Myometrial cell (primary cell): Measurements from ENCODE around the gene ANKRD63. TPM values are rescaled to one million over a fixed set of nuclear protein-coding genes. Genes with fewer than 3 reads are reported as not detected.

Source experiments
- total RNA-seq: library from RNA; depleted of rRNA; stranded (reverse); fragments of >200 nt; gene quantifications from 2 replicates; pipeline ENCODE4 v1.2.3, GENCODE V29; 2015

Gene ANKRD63, protein sequence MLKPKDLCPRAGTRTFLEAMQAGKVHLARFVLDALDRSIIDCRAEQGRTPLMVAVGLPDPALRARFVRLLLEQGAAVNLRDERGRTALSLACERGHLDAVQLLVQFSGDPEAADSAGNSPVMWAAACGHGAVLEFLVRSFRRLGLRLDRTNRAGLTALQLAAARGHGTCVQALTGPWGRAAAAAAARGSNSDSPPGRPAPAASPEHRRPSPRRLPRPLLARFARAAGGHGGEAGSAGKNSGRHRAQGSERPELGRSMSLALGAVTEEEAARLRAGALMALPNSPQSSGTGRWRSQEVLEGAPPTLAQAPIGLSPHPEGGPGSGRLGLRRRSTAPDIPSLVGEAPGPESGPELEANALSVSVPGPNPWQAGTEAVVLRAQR
- total RNA-seq, result not detected in 2 replicates

DNA sequence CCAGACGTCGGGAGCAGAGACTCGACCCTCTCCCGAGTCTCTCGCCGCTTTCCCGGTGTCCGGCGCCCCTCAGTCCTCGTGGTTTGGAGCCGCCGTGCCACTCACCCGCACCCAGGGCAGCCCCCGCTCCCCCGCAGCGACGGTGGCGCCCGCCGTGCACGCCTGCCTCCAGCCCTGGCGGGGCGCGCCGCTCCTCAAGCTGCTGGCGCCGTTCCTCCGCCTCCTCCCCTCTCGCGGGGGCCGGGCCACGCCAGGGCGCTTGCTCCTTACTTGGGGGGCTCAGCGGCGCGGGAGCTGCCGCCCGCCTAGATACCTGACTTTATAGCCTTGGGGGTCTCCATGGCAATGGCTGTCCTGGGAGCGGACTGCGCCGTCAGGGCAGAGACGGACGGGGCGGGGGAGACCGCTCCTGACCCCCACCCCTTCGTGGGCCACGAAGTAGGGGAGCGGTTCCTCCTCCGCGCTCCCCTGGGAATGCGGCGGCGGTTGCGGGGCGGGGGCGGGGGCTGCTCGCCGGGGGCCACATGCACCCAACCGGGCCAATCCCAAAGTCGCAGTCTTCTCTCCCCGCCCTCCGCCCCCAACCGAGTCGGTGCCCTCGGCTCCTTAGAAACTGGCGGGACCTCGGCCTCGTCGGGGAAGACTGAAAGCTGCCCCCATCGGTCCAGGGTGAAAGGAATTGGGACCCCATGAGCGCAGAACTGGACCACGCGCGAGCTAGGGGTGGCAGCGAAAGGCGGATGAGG is at the start of gene ANKRD63:
ANKRD63 (minus strand) TSS at position 196 of the 746 bp plus-strand sequence. CDS start 478 bp downstream, outside the sequence.

DNA sequence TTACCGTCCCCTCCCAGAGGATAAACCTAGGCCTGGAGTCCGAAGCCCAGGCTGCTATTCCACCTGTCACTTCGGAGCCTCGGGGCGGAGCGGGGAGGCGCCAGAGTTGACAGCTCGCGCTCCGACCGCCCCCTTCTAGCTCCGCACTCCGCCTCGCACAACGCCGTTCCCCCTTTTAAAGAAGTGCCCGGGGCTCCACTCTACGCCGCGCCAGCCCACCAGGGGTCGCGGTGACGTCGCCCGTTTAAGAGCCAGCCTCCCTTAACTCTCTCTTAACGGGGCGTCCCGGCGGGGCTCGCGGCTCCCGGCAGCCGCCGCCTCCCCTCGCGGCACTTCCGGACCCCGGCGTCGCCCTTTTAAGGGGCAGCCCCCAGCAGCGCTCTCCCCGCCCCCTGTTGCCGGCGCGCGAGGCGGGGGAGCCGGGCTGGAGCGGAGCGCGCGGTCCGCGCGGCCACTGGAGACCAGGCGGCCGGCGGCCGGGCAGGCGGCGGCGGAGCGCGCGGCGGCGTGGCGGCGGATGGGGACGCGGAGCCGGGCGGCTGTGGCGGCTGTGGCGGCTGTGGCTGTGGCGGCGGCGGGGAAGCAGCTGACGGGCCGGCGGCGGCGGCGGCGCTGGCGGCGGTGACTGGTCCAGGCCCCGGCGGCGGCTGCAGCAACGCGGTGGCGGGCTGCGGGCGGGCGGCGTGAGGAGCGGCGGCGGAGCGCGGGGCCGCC is 40.5 kb upstream of the ANKRD63 start, which contains the start of gene INAFM2:
INAFM2 (plus strand) TSS at position 454 of the 714 bp plus-strand sequence. CDS start 364 bp downstream, outside the sequence.

DNA sequence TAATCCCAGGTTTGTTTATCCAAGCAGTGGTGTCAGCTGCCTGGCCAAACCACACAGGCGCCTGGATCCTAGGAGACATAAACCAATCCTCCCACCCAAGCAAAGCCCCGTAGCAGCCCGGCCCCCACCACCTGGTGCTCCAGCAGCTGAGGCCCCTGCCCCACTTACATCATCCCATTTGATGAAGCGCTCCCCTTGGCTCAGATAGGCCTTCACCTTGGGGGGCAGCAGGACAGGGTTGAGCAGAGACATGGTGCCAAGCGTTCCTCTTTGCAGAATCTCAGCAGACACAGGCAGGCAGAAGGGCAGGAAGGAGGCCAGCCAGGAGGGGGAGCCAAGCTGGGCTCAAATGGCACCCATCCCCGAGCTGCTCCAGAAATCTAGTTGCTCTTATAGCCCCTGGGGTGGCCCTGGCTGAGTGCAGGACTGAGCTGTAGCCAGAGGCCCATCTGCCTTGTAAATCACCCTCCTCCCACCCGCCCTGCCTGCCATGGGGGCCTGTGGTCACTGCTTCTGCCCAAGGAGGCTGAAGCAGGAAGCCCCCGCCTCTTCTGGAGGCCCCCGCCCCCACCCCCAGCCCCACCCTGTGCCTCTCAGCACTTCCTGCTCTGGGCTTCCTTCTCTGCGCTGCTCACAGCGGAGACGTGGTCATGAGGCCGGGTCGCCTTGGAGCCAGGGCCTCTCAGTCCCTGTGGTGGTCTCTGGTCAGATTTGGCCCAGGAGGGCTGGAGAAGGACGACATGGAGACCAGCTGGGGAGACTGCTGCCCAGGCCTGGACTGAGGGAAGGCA is 24.8 kb upstream of the ANKRD63 start, which contains the start of gene PLCB2:
PLCB2 (minus strand) TSS at position 515 of the 791 bp plus-strand sequence; CDS start at position 252, 263 bp downstream.

DNA sequence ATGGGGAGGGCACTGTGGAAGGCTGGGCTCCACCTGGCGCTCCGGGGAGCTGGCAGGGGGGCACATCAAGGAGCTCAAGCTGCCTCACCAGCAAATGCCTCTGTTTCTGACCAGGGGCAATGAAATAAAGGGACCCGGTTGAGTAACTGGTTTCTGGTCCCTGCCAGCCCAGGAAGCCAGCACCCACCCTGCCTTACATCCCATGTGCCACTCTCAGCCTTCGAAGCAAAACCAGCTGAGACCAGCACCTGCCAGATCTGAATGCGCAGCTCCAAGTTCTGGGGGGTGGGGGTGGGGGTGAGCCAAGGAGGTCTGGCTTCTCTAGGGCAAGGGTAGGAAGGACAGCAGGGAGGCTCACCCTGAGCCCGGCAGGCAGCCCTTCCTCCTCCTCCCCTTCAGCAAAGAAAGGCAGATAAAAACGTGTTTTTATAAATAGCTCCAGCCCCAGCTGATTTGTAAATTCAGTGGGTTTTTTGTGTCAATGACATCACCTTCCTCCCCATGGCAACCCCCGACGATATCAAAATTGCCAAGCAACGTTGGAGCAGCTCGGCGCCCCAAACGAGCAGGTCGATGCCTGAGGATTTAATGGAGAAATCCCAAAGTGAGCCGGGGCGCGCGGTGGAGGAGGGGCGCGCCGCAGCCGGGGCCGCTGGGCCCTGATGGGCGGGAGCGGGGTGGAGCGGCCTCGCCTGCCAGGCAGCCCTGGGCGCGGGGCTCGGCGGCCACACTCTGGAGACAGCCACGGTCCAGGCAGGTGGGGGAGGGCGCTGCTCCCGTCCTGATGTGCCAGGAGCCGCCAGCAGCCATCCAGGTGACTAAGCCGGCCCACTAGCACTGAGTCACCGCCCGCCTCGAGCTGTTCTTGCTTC is 44.1 kb downstream of the ANKRD63 start, which contains the start of gene PAK6:
PAK6 (plus strand) TSS at position 532 of the 872 bp plus-strand sequence. CDS start 25,723 bp downstream, outside the sequence.

Other genes starting within 250 kb of the ANKRD63 start
- 242 and 250 TPM in 2 replicates for gene SRP14, start 243.9 kb downstream of the ANKRD63 start, total RNA-seq
- gene BMF, start 174.2 kb downstream of the ANKRD63 start, total RNA-seq, result 0.35 TPM in 1 of 2 replicates, not detected in the other
- gene BUB1B, start 122.0 kb downstream of the ANKRD63 start, total RNA-seq, result 15.3 and 22.3 TPM in 2 replicates
- gene PAK6, start 44.0 kb downstream of the ANKRD63 start, total RNA-seq, result not detected in 2 replicates
- under 0.01 TPM in 1 of 2 replicates, not detected in the other for gene PLCB2, start 24.9 kb upstream of the ANKRD63 start, total RNA-seq
- gene INAFM2, start 40.6 kb upstream of the ANKRD63 start, total RNA-seq, result 5.5 and 9.0 TPM in 2 replicates
- gene CCDC9B, start 57.9 kb upstream of the ANKRD63 start, total RNA-seq, result 5.2 and 5.3 TPM in 2 replicates
- gene PHGR1, start 68.0 kb upstream of the ANKRD63 start, total RNA-seq, result not detected in 2 replicates
- gene DISP2, start 75.2 kb upstream of the ANKRD63 start, total RNA-seq, result under 0.01 and 0.35 TPM in 2 replicates
- gene KNSTRN, start 99.7 kb upstream of the ANKRD63 start, total RNA-seq, result 43.2 and 47.3 TPM in 2 replicates
- gene IVD, start 122.7 kb upstream of the ANKRD63 start, total RNA-seq, result 35.1 and 39.8 TPM in 2 replicates
- 9.4 and 11.2 TPM in 2 replicates for gene BAHD1, start 157.9 kb upstream of the ANKRD63 start, total RNA-seq
- 30.8 and 32.6 TPM in 2 replicates for gene CHST14, start 187.9 kb upstream of the ANKRD63 start, total RNA-seq